HepG2 (cell line): ENCODE results near the gene KIAA0319L. TPM values are rescaled to one million over a fixed set of nuclear protein-coding genes. Genes with fewer than 3 reads are reported as not detected.
A peak's percentile ranks its signal among the peaks of the same experiment; 100 is the strongest.

ENCODE experiments used
- BCL6 ChIP-seq: IDR thresholded peaks from 2 replicates; pipeline ENCODE4 v1.6.1; 2016; ENCODE audit warnings: missing genetic modification reagents, missing compliant biosample characterization
- CEBPB ChIP-seq: IDR thresholded peaks from 2 replicates; pipeline ENCODE4 v1.6.1; 2011; ENCODE audit warnings: low read depth, low read length, improper control_type of control experiment, borderline replicate concordance
- CEBPG ChIP-seq: IDR thresholded peaks from 2 replicates; pipeline ENCODE4 v1.6.1; 2016
- CHCHD3 ChIP-seq: sonication (generic); formaldehyde crosslinking; IDR thresholded peaks from 2 replicates; pipeline ENCODE4 v1.8.0; 2022; ENCODE audit warnings: mild to moderate bottlenecking, missing genetic modification reagents, moderate library complexity
- DMTF1 ChIP-seq: sonication (generic); formaldehyde crosslinking; IDR thresholded peaks from 2 replicates; pipeline ENCODE4 v1.4.0; 2020; ENCODE audit warnings: mild to moderate bottlenecking, missing genetic modification reagents
- NR2F6 ChIP-seq, 2 experiments: IDR thresholded peaks; 2 replicates each; pipeline ENCODE4 v1.6.1; 2016; ENCODE audit warnings: antibody characterized with exemption in 1 of 2, mild to moderate bottlenecking in 1 of 2
- PATZ1 ChIP-seq: sonication (generic); formaldehyde crosslinking; IDR thresholded peaks from 2 replicates; pipeline ENCODE4 v1.4.0; 2020; ENCODE audit warnings: missing genetic modification reagents
- SOX13 ChIP-seq, 3 experiments: fragments of 450-650 bp in 1 of 3; sonication (generic) in 1 of 3; formaldehyde crosslinking in 1 of 3; IDR thresholded peaks in 2 of 3; conservative IDR thresholded peaks in 1 of 3; 2 replicates each; pipeline versions ENCODE4 v1.5.0 to v1.6.1; 2016 to 2020; ENCODE audit warnings: antibody characterized with exemption in 1 of 3, mild to moderate bottlenecking in 1 of 3, missing compliant biosample characterization in 1 of 3, missing genetic modification reagents in 1 of 3, moderate library complexity in 1 of 3
- ZBTB1 ChIP-seq: sonication (generic); formaldehyde crosslinking; IDR thresholded peaks from 2 replicates; pipeline ENCODE4 v1.4.0; 2020; ENCODE audit warnings: missing genetic modification reagents, borderline replicate concordance
- ZFX ChIP-seq: sonication (generic); formaldehyde crosslinking; IDR thresholded peaks from 2 replicates; pipeline ENCODE4 v1.4.0; 2020; ENCODE audit warnings: mild to moderate bottlenecking, low read depth, missing genetic modification reagents, moderate library complexity
- ZHX2 ChIP-seq, 2 experiments: sonication (generic) in 1 of 2; formaldehyde crosslinking in 1 of 2; IDR thresholded peaks; 2 replicates each; pipeline versions ENCODE4 v1.6.1 to v1.9.0; 2014 to 2022; ENCODE audit warnings: antibody characterized with exemption in 1 of 2, borderline replicate concordance in 1 of 2, inconsistent platforms in 1 of 2, low read depth in 1 of 2, missing genetic modification reagents in 1 of 2
- ZNF430 ChIP-seq: sonication (generic); formaldehyde crosslinking; IDR thresholded peaks from 2 replicates; pipeline ENCODE4 v1.9.0; 2021; ENCODE audit warnings: mild to moderate bottlenecking, missing genetic modification reagents
- ZNF550 ChIP-seq: sonication (generic); formaldehyde crosslinking; IDR thresholded peaks from 2 replicates; pipeline ENCODE4 v1.4.0; 2020; ENCODE audit warnings: mild to moderate bottlenecking, missing genetic modification reagents, borderline replicate concordance
- ZNF607 ChIP-seq: sonication (generic); formaldehyde crosslinking; IDR thresholded peaks from 2 replicates; pipeline ENCODE4 v1.5.1; 2020; ENCODE audit warnings: missing genetic modification reagents, mild to moderate bottlenecking, borderline replicate concordance
- polyA plus RNA-seq, 8 experiments: library from polyadenylated mRNA; depleted of rRNA in 3 of 8; stranded (reverse) in 7 of 8; unstranded in 1 of 8; fragments of >200 nt; fragmentation: Illumina TruSeq in 4 of 8; extraction: Trizol in 4 of 8; gene quantifications; 2 replicates each; pipeline versions ENCODE4 v1.2.1 to v1.2.3, GENCODE V29; 2011 to 2016; ENCODE audit warnings: low read depth in 4 of 8, missing spikeins in 1 of 8, mixed read lengths in 1 of 8; ENCODE audit not compliant: insufficient read depth in 1 of 8
- total RNA-seq, 5 experiments: library from RNA; depleted of rRNA; stranded (reverse); fragments of >200 nt; fragmentation: Illumina TruSeq; extraction: Trizol; gene quantifications; 2 replicates each; pipeline ENCODE4 v1.2.3, GENCODE V29; 2016; ENCODE audit warnings: low read depth in 1 of 5

The KIAA0319L gene
- total and polyA plus RNA-seq, 2 of the 13 experiments (the other 11 are each of a cell fraction or from before 2014, with no cell fraction given): 33.4 to 82.6 TPM

GRCh38 chr1:35544976-35545375, 12.2 kb downstream of the KIAA0319L start (continued):
- no peak for TF ChIP-seq ZHX2 (IDR thresholded peaks at IDR 0.05; ENCODE audit: low read depth)
- no peak for TF ChIP-seq ZHX2 (CRISPR knock-in tag; IDR thresholded peaks at IDR 0.05; ENCODE audit: borderline replicate concordance)
- peak; percentile 94 for TF ChIP-seq CEBPG (CRISPR knock-in tag)
- 0 out of 2 replicates have a peak, but pooled peaks have one; percentile 42 for TF ChIP-seq ZNF430 (CRISPR knock-in tag)
- TF ChIP-seq CEBPB: peak; percentile 95
- TF ChIP-seq PATZ1 (CRISPR knock-in tag): 0 out of 2 replicates have a peak, but pooled peaks have one; percentile 10
- no peak for TF ChIP-seq CHCHD3 (CRISPR knock-in tag)
- TF ChIP-seq ZNF607 (CRISPR knock-in tag): no peak
- TF ChIP-seq ZBTB1: no peak
- peak; percentile 44; the same call in 1 of the 2 replicates for TF ChIP-seq NR2F6 (IDR thresholded peaks at IDR 0.05)
- peak; percentile 60 for TF ChIP-seq NR2F6 (CRISPR knock-in tag; IDR thresholded peaks at IDR 0.05)
- TF ChIP-seq BCL6 (CRISPR knock-in tag): no peak
- no peak for TF ChIP-seq SOX13 (IDR thresholded peaks at IDR 0.05)
- TF ChIP-seq SOX13 (CRISPR knock-in tag; conservative IDR thresholded peaks at IDR 0.05 in 1 of 2, IDR thresholded peaks at IDR 0.05 in 1 of 2): peak in 1 of 2 experiments; percentile 26; a peak in 1 of 4 replicates
- no peak for TF ChIP-seq DMTF1 (CRISPR knock-in tag)
- peak; percentile 34; the same call in 1 of the 2 replicates for TF ChIP-seq ZFX (CRISPR knock-in tag)
- TF ChIP-seq ZNF550 (CRISPR knock-in tag): no peak
